Bone marrow (tissue), 2 donors: ENCODE data around the gene LMF2.

Experiments used
- DNase-seq, 2 donors: peaks; one replicate each; lab custom pipeline; 2025; lab: John Stamatoyannopoulos, UW

LMF2 gene

GRCh38 chr22:50507421-50507990, at the start of gene LMF2:
TSS of gene LMF2 (minus strand) at chr22:50507702. CDS start at chr22:50507675, 27 bp downstream.
- peak in 1 of 2 donors; percentile 90 for DNase-seq

- no peak for DNase-seq
These were observed 49.2 kb upstream of the LMF2 start for GRCh38 chr22:50556703-50557102.

- no peak for DNase-seq
These were observed 45.8 kb upstream of the LMF2 start for GRCh38 chr22:50553310-50553709.

GRCh38 chr22:50551160-50551752, 43.8 kb upstream of the LMF2 start:
- DNase-seq = no peak

GRCh38 chr22:50550395-50550794, 42.9 kb upstream of the LMF2 start:
- no peak for DNase-seq

- no peak for DNase-seq
These were observed 41.7 kb upstream of the LMF2 start for GRCh38 chr22:50548921-50549790.

- DNase-seq = peak in 1 of 2 donors; percentile 27
These were observed 40.8 kb upstream of the LMF2 start for GRCh38 chr22:50548040-50548920.

- no peak for DNase-seq
These were observed 39.9 kb upstream of the LMF2 start for GRCh38 chr22:50547263-50547985.

- no peak for DNase-seq
These were observed 39.1 kb upstream of the LMF2 start for GRCh38 chr22:50546326-50547262.

- no peak for DNase-seq
These were observed 38.2 kb upstream of the LMF2 start, which contains the start of gene KLHDC7B for GRCh38 chr22:50545522-50546325. TSS of gene KLHDC7B (plus strand) at chr22:50545899. CDS start at chr22:50546244, 345 bp downstream.

GRCh38 chr22:50544746-50545253, 37.3 kb upstream of the LMF2 start:
- no peak for DNase-seq

GRCh38 chr22:50544078-50544745, 36.7 kb upstream of the LMF2 start:
- peak in 1 of 2 donors; percentile 74 for DNase-seq

- peak in 1 of 2 donors; percentile 35 for DNase-seq
These were observed 35.0 kb upstream of the LMF2 start for GRCh38 chr22:50542416-50542927.

GRCh38 chr22:50541667-50542026, 34.1 kb upstream of the LMF2 start:
- peak; percentile 29 to 69 for DNase-seq

GRCh38 chr22:50540381-50540780, 32.9 kb upstream of the LMF2 start:
- no peak for DNase-seq

GRCh38 chr22:50537765-50538164, 30.3 kb upstream of the LMF2 start:
- no peak for DNase-seq

- no peak for DNase-seq
These were observed 28.7 kb upstream of the LMF2 start for GRCh38 chr22:50536226-50536625.

- DNase-seq = no peak
These were observed 27.6 kb upstream of the LMF2 start for GRCh38 chr22:50535113-50535512.
